OCI-LY3 (cell line): Measurements from ENCODE around the gene EHBP1L1.

ENCODE experiments used
- EZH2phosphoT487 ChIP-seq: fragments of 200-600 bp; shearing (Covaris generic); IDR thresholded peaks from 2 replicates; pipeline ENCODE4 v1.6.1; 2018; ENCODE audit warnings: antibody characterized with exemption, mixed run types, low read depth
- TF ChIP-seq, protein P1 (sequence below): fragments of 200-600, 300-600 bp; sonication (generic); IDR thresholded peaks from 2 replicates; pipeline ENCODE4 v1.5.1; 2014; ENCODE audit warnings: antibody characterized with exemption, low read length, low read depth

- TF ChIP-seq, protein P1, sequence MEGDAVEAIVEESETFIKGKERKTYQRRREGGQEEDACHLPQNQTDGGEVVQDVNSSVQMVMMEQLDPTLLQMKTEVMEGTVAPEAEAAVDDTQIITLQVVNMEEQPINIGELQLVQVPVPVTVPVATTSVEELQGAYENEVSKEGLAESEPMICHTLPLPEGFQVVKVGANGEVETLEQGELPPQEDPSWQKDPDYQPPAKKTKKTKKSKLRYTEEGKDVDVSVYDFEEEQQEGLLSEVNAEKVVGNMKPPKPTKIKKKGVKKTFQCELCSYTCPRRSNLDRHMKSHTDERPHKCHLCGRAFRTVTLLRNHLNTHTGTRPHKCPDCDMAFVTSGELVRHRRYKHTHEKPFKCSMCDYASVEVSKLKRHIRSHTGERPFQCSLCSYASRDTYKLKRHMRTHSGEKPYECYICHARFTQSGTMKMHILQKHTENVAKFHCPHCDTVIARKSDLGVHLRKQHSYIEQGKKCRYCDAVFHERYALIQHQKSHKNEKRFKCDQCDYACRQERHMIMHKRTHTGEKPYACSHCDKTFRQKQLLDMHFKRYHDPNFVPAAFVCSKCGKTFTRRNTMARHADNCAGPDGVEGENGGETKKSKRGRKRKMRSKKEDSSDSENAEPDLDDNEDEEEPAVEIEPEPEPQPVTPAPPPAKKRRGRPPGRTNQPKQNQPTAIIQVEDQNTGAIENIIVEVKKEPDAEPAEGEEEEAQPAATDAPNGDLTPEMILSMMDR, result no peak
- TF ChIP-seq EZH2phosphoT487, result no peak
Measured at GRCh38 chr11:65532388-65533064, 43.3 kb upstream of the EHBP1L1 start.
